Ishikawa (cell line): ENCODE measurements around the gene HRH4.

Experiments
- CEBPB ChIP-seq: IDR thresholded peaks from 2 replicates; pipeline ENCODE4 v1.6.1; 2012
- MAX ChIP-seq: IDR thresholded peaks from 2 replicates; pipeline ENCODE4 v1.6.1; 2012
- REST ChIP-seq: IDR thresholded peaks from 2 replicates; pipeline ENCODE4 v1.6.1; 2012; ENCODE audit warnings: low read depth, mild to moderate bottlenecking
- TCF12 ChIP-seq: IDR thresholded peaks from 2 replicates; pipeline ENCODE4 v1.6.1; 2012; ENCODE audit warnings: low read depth

GRCh38 chr18:24443870-24444269 is 16.6 kb upstream of the HRH4 start:
- TF ChIP-seq CEBPB (no peak), MAX (no peak), REST (no peak), TCF12 (no peak)
